ENCODE results near the gene IPMK. TPM values are rescaled to one million over a fixed set of nuclear protein-coding genes. Genes with fewer than 3 reads are reported as not detected.
A peak's percentile ranks its signal among the peaks of the same experiment; 100 is the strongest.

The IPMK gene
- total and polyA plus RNA-seq, 9 of the 15 experiments (the other 6 are each of a cell fraction or from before 2014, with no cell fraction given) = 0.98 to 4.4 (median 2.7) TPM

- TF ChIP-seq HOMEZ (CRISPR knock-in tag; IDR thresholded peaks at IDR 0.05) = no peak
- peak; percentile 48; the same call in 1 of the 2 replicates for TF ChIP-seq ZBTB7A (IDR thresholded peaks at IDR 0.05; ENCODE audit: borderline replicate concordance, control insufficient read depth, low read depth, low read length)
- TF ChIP-seq BMI1 (IDR thresholded peaks at IDR 0.05; ENCODE audit: low read length) = no peak
- no peak for TF ChIP-seq SAFB2 (IDR thresholded peaks at IDR 0.05; ENCODE audit: borderline replicate concordance, low read depth, low read length, severe bottlenecking)
- TF ChIP-seq MYC (IDR thresholded peaks at IDR 0.05; ENCODE audit: low read depth, low read length) = 0 out of 2 replicates have a peak, but pooled peaks have one; percentile 47
- TF ChIP-seq MYC (CRISPR knock-in tag; IDR thresholded peaks at IDR 0.05; ENCODE audit: borderline replicate concordance, low read depth) = peak; percentile 67; the same call in 1 of the 2 replicates
- no peak for TF ChIP-seq ZNF12 (CRISPR knock-in tag; IDR thresholded peaks at IDR 0.05)
- TF ChIP-seq HIVEP1 (CRISPR knock-in tag; IDR thresholded peaks at IDR 0.05) = no peak
- TF ChIP-seq PTBP1 (IDR thresholded peaks at IDR 0.05; ENCODE audit: low read depth, low read length) = no peak
- no peak for TF ChIP-seq POLR2A (conservative IDR thresholded peaks at IDR 0.05)
- TF ChIP-seq L3MBTL2 (IDR thresholded peaks at IDR 0.05) = 0 out of 2 replicates have a peak, but pooled peaks have one; percentile 21
- TF ChIP-seq EP400 (IDR thresholded peaks at IDR 0.05) = peak; percentile 39
- no peak for TF ChIP-seq SREBF2 (CRISPR knock-in tag; IDR thresholded peaks at IDR 0.05)
- no peak for TF ChIP-seq YBX1 (IDR thresholded peaks at IDR 0.05)
- 0 out of 2 replicates have a peak, but pooled peaks have one; percentile 12 for TF ChIP-seq E2F3 (CRISPR knock-in tag; IDR thresholded peaks at IDR 0.05)
- TF ChIP-seq ELF2 (CRISPR knock-in tag; IDR thresholded peaks at IDR 0.05) = no peak
- no peak for TF ChIP-seq ZNF133 (CRISPR knock-in tag; IDR thresholded peaks at IDR 0.05)
- TF ChIP-seq MCM3 (IDR thresholded peaks at IDR 0.05) = no peak
- TF ChIP-seq MTA1 (IDR thresholded peaks at IDR 0.05; ENCODE audit: borderline replicate concordance) = peak; percentile 12; the same call in 1 of the 2 replicates
- no peak for TF ChIP-seq ZNF584 (CRISPR knock-in tag; IDR thresholded peaks at IDR 0.05; ENCODE audit: low read depth)
- no peak for TF ChIP-seq EP300 (IDR thresholded peaks at IDR 0.05; ENCODE audit: low read length)
- TF ChIP-seq HNRNPH1 (optimal IDR thresholded peaks at IDR 0.05; ENCODE audit: low read depth, low read length) = no peak
- no peak for TF ChIP-seq SMAD3 (CRISPR knock-in tag; conservative IDR thresholded peaks at IDR 0.05)
- TF ChIP-seq DPF2 (IDR thresholded peaks at IDR 0.05) = no peak
- TF ChIP-seq BRF1 (IDR thresholded peaks at IDR 0.05; ENCODE audit: borderline replicate concordance, extremely low read depth, insufficient read length) = no peak
- no peak for TF ChIP-seq ASH1L (IDR thresholded peaks at IDR 0.05; ENCODE audit: borderline replicate concordance, low read depth, partially characterized antibody)
- TF ChIP-seq PKNOX1 (IDR thresholded peaks at IDR 0.05) = no peak
- no peak for TF ChIP-seq BCOR (IDR thresholded peaks at IDR 0.05)
- TF ChIP-seq NR2F6 (CRISPR knock-in tag; IDR thresholded peaks at IDR 0.05) = no peak
- TF ChIP-seq CREM (IDR thresholded peaks at IDR 0.05; ENCODE audit: low read depth) = peak; percentile 14; the same call in 1 of the 2 replicates
- no peak for TF ChIP-seq POLR3A (IDR thresholded peaks at IDR 0.05; ENCODE audit: borderline replicate concordance, extremely low read depth, insufficient read depth, insufficient read length)
Measured at GRCh38 chr10:58266826-58267712, 625 bp downstream of the IPMK start (continued).
